Measurements from ENCODE around the gene MEIS1. TPM values are rescaled to one million over a fixed set of nuclear protein-coding genes. Genes with fewer than 3 reads are reported as not detected.
A peak's percentile ranks its signal among the peaks of the same experiment; 100 is the strongest.

Gene MEIS1
- polyA plus RNA-seq, 1 donor (not counting 4 experiments of a cell fraction or from before 2014, with no cell fraction given), result 3.1 TPM

GRCh38 chr2:66581339-66582103, 146.6 kb downstream of the MEIS1 start:
- Histone ChIP-seq H3K27ac (ENCODE audit: control insufficient read depth, insufficient read depth, low read length) (no peak overlapping the region), H3K79me2 (ENCODE audit: control insufficient read depth, insufficient read depth, low read length) (no peaks in the 10 kb centered on the region), H3K4me3 (ENCODE audit: control insufficient read depth in 2 of 3, extremely low read depth in 1 of 3, insufficient read depth in 2 of 3, low read depth in 1 of 3, low read length in 3 of 3) (peak overlapping the region in 1 of 3 experiments; percentile 6), H4K20me1 (ENCODE audit: control insufficient read depth, extremely low read depth, insufficient read depth, low read length) (no peaks in the 10 kb centered on the region), H3K36me3 (ENCODE audit: control insufficient read depth in 2 of 2, extremely low read depth in 1 of 2, insufficient read depth in 2 of 2, low read length in 2 of 2) (no peaks in the 10 kb centered on the region), H3K4me2 (ENCODE audit: control insufficient read depth, extremely low read depth, insufficient read depth, low read depth, low read length) (peak overlapping the region; percentile 46), H2AFZ (ENCODE audit: control insufficient read depth, low read length) (no peak overlapping the region), H3K9me3 (ENCODE audit: control insufficient read depth, low read depth, low read length) (no peaks in the 10 kb centered on the region), H3K9ac (ENCODE audit: control insufficient read depth, extremely low read depth, insufficient read depth, low read length) (no peak overlapping the region), H3K9me1 (ENCODE audit: control insufficient read depth, extremely low read depth, insufficient read depth, low read length) (no peaks in the 10 kb centered on the region), H3K4me1 (ENCODE audit: control insufficient read depth, extremely low read depth, insufficient read depth, low read length) (peaks cover 3% of the 10 kb centered on the region), H3K27me3 (ENCODE audit: control insufficient read depth, extremely low read depth, insufficient read depth, low read length) (peaks cover 72% of the 10 kb centered on the region)
- DNase-seq (ENCODE audit: low read depth, low spot score), result no peak
- no peak for TF ChIP-seq CTCF (optimal IDR thresholded peaks at IDR 0.05 in 1 of 3, IDR thresholded peaks at IDR 0.05 in 1 of 3, conservative IDR thresholded peaks at IDR 0.05 in 1 of 3; ENCODE audit: extremely low read depth in 1 of 3, insufficient read depth in 2 of 3, low read length in 3 of 3)
- peak; percentile 70 for TF ChIP-seq EZH2 (IDR thresholded peaks at IDR 0.05; ENCODE audit: low read length)
- dilution Hi-C loops (cut with MboI; ENCODE audit: extremely low pct_ligation_motif_present, low sequenced_read_pairs), result no loop called here
- FAIRE-seq, result no peak

GRCh38 chr2:66582104-66582986, 147.4 kb downstream of the MEIS1 start:
- Histone ChIP-seq H3K4me2 (ENCODE audit: control insufficient read depth, extremely low read depth, insufficient read depth, low read depth, low read length) (no peak overlapping the region), H3K27me3 (ENCODE audit: control insufficient read depth, extremely low read depth, insufficient read depth, low read length) (peaks cover 64% of the 10 kb centered on the region), H3K36me3 (ENCODE audit: control insufficient read depth in 2 of 2, extremely low read depth in 1 of 2, insufficient read depth in 2 of 2, low read length in 2 of 2) (no peaks in the 10 kb centered on the region), H3K9ac (ENCODE audit: control insufficient read depth, extremely low read depth, insufficient read depth, low read length) (no peak overlapping the region), H3K9me1 (ENCODE audit: control insufficient read depth, extremely low read depth, insufficient read depth, low read length) (no peaks in the 10 kb centered on the region), H3K9me3 (ENCODE audit: control insufficient read depth, low read depth, low read length) (no peaks in the 10 kb centered on the region), H3K79me2 (ENCODE audit: control insufficient read depth, insufficient read depth, low read length) (no peaks in the 10 kb centered on the region), H3K4me1 (ENCODE audit: control insufficient read depth, extremely low read depth, insufficient read depth, low read length) (no peaks in the 10 kb centered on the region), H3K27ac (ENCODE audit: control insufficient read depth, insufficient read depth, low read length) (no peak overlapping the region), H4K20me1 (ENCODE audit: control insufficient read depth, extremely low read depth, insufficient read depth, low read length) (no peaks in the 10 kb centered on the region), H3K4me3 (ENCODE audit: control insufficient read depth in 2 of 3, extremely low read depth in 1 of 3, insufficient read depth in 2 of 3, low read depth in 1 of 3, low read length in 3 of 3) (no peak overlapping the region), H2AFZ (ENCODE audit: control insufficient read depth, low read length) (no peak overlapping the region)
- TF ChIP-seq CTCF (optimal IDR thresholded peaks at IDR 0.05 in 1 of 3, IDR thresholded peaks at IDR 0.05 in 1 of 3, conservative IDR thresholded peaks at IDR 0.05 in 1 of 3; ENCODE audit: extremely low read depth in 1 of 3, insufficient read depth in 2 of 3, low read length in 3 of 3) (no peak), EZH2 (IDR thresholded peaks at IDR 0.05; ENCODE audit: low read length) (no peak)
- no peak for DNase-seq (ENCODE audit: low read depth, low spot score)
- FAIRE-seq, result no peak
- dilution Hi-C loops (cut with MboI; ENCODE audit: extremely low pct_ligation_motif_present, low sequenced_read_pairs), result no loop called here

Data from keratinocyte (primary cell).